HEK293T (cell line): ENCODE results near the gene ZBTB20.

Experiments
- CTCF ChIA-PET: fragments of 350-600 bp; formaldehyde crosslinking; extraction: SDS; loops from one replicate; lab custom pipeline; 2021; ENCODE audit warnings: antibody characterized with exemption, inconsistent platforms; lab: Yijun Ruan, JAX
- POLR2A ChIA-PET: fragments of 350-600 bp; formaldehyde crosslinking; extraction: SDS; loops from one replicate; lab custom pipeline; 2020; ENCODE audit warnings: antibody characterized with exemption, inconsistent platforms; lab: Yijun Ruan, JAX
- DNase-seq: peaks from one replicate; pipeline ENCODE4 v3.0.0; 2012; ENCODE audit warnings: mixed read lengths; ENCODE audit errors: extremely low spot score
- ARNT ChIP-seq: fragments of 450-650 bp; IDR thresholded peaks from 2 replicates; pipeline ENCODE4 v1.6.1; 2017; ENCODE audit warnings: mild to moderate bottlenecking
- BHLHE40 ChIP-seq: fragments of 450-650 bp; IDR thresholded peaks from 2 replicates; pipeline ENCODE4 v1.6.1; 2016; ENCODE audit warnings: mild to moderate bottlenecking, moderate library complexity, borderline replicate concordance
- CTBP1 ChIP-seq: fragments of 450-650 bp; IDR thresholded peaks from 2 replicates; pipeline ENCODE4 v1.6.1; 2016; ENCODE audit warnings: borderline replicate concordance
- ELF4 ChIP-seq: fragments of 450-650 bp; IDR thresholded peaks from 2 replicates; pipeline ENCODE4 v1.6.1; 2017; ENCODE audit warnings: antibody characterized with exemption
- FOXA1 ChIP-seq: fragments of 450-650 bp; IDR thresholded peaks from 2 replicates; pipeline ENCODE4 v1.6.1; 2016; ENCODE audit warnings: mild to moderate bottlenecking
- FOXK2 ChIP-seq: fragments of 450-650 bp; IDR thresholded peaks from 2 replicates; pipeline ENCODE4 v1.6.1; 2016; ENCODE audit warnings: mild to moderate bottlenecking
- FOXM1 ChIP-seq: fragments of 450-650 bp; IDR thresholded peaks from 2 replicates; pipeline ENCODE4 v1.6.1; 2017; ENCODE audit warnings: mild to moderate bottlenecking, borderline replicate concordance
- HDGF ChIP-seq: fragments of 450-650 bp; IDR thresholded peaks from 2 replicates; pipeline ENCODE4 v1.6.1; 2017; ENCODE audit warnings: antibody characterized with exemption, borderline replicate concordance
- L3MBTL2 ChIP-seq: fragments of 450-650 bp; conservative IDR thresholded peaks from 2 replicates; pipeline ENCODE4 v1.6.1; 2016; ENCODE audit warnings: mild to moderate bottlenecking
- LEF1 ChIP-seq: fragments of 450-650 bp; IDR thresholded peaks from 2 replicates; pipeline ENCODE4 v1.6.1; 2017; ENCODE audit warnings: mild to moderate bottlenecking, borderline replicate concordance
- NFRKB ChIP-seq: fragments of 450-650 bp; IDR thresholded peaks from 2 replicates; pipeline ENCODE4 v1.6.1; 2016; ENCODE audit warnings: mild to moderate bottlenecking, moderate library complexity
- PKNOX1 ChIP-seq: fragments of 450-650 bp; IDR thresholded peaks from 2 replicates; pipeline ENCODE4 v1.6.1; 2016
- SP1 ChIP-seq: fragments of 450-650 bp; IDR thresholded peaks from 2 replicates; pipeline ENCODE4 v1.6.1; 2017
- SUZ12 ChIP-seq: fragments of 450-650 bp; IDR thresholded peaks from 2 replicates; pipeline ENCODE4 v1.6.1; 2016; ENCODE audit warnings: mild to moderate bottlenecking
- TARDBP ChIP-seq: fragments of 450-650 bp; IDR thresholded peaks from 2 replicates; pipeline ENCODE4 v1.6.1; 2016
- ZNF384 ChIP-seq: fragments of 450-650 bp; IDR thresholded peaks from 2 replicates; pipeline ENCODE4 v1.6.1; 2016

The ZBTB20 gene

GRCh38 chr3:114626751-114627150 is 520.3 kb downstream of the ZBTB20 start:
- CTCF ChIA-PET, result no interaction called here
- no peak for DNase-seq
- POLR2A ChIA-PET, result no interaction called here
- TF ChIP-seq BHLHE40 (no peak), HDGF (no peak), FOXA1 (no peak), CTBP1 (no peak), SUZ12 (no peak), TARDBP (no peak), NFRKB (no peak), FOXK2 (no peak), ZNF384 (no peak), SP1 (no peak), LEF1 (no peak), L3MBTL2 (no peak), ARNT (no peak), PKNOX1 (no peak), FOXM1 (no peak), ELF4 (no peak)

GRCh38 chr3:114624571-114625181 is 522.4 kb downstream of the ZBTB20 start:
- TF ChIP-seq LEF1, result no peak
- TF ChIP-seq ARNT, result no peak
- TF ChIP-seq FOXA1, result no peak
- TF ChIP-seq L3MBTL2, result no peak
- TF ChIP-seq CTBP1, result no peak
- no peak for TF ChIP-seq ZNF384
- TF ChIP-seq TARDBP, result no peak
- TF ChIP-seq FOXM1, result no peak
- no peak for TF ChIP-seq HDGF
- no peak for TF ChIP-seq SP1
- TF ChIP-seq SUZ12, result no peak
- no peak for TF ChIP-seq FOXK2
- no peak for TF ChIP-seq PKNOX1
- TF ChIP-seq ELF4, result no peak
- no peak for TF ChIP-seq NFRKB
- no peak for TF ChIP-seq BHLHE40
- DNase-seq, result peak; percentile 25
- ChIA-PET POLR2A (no interaction called here), CTCF (no interaction called here)

- DNase-seq, result no peak
- CTCF ChIA-PET, result no interaction called here
- TF ChIP-seq SUZ12 (no peak), BHLHE40 (no peak), FOXK2 (no peak), ZNF384 (no peak), SP1 (no peak)
- POLR2A ChIA-PET, result no interaction called here
These were observed 523.0 kb downstream of the ZBTB20 start for GRCh38 chr3:114624047-114624445.

- POLR2A ChIA-PET, result no interaction called here
- CTCF ChIA-PET, result no interaction called here
- no peak for DNase-seq
- TF ChIP-seq ZNF384 (no peak), NFRKB (no peak), FOXM1 (no peak), FOXA1 (no peak), L3MBTL2 (no peak), ARNT (no peak), CTBP1 (no peak), TARDBP (no peak), HDGF (no peak), SUZ12 (no peak), PKNOX1 (no peak), LEF1 (no peak), ELF4 (no peak), FOXK2 (no peak), BHLHE40 (no peak), SP1 (no peak)
These were observed 523.6 kb downstream of the ZBTB20 start for GRCh38 chr3:114623420-114624046.

GRCh38 chr3:114622001-114622400 is 525.1 kb downstream of the ZBTB20 start:
- POLR2A ChIA-PET, result no interaction called here
- TF ChIP-seq PKNOX1, result no peak
- TF ChIP-seq ELF4, result no peak
- CTCF ChIA-PET, result no interaction called here
- DNase-seq, result no peak

GRCh38 chr3:114619771-114620170 is 527.3 kb downstream of the ZBTB20 start:
- ChIA-PET CTCF (no interaction called here), POLR2A (no interaction called here)
- DNase-seq, result no peak
- no peak for TF ChIP-seq NFRKB
- no peak for TF ChIP-seq PKNOX1
